OCI-LY3 (cell line): ENCODE results near the gene F12.

Experiments
- H2AFZ ChIP-seq: fragments of 200-600, 300-600 bp; shearing (Covaris generic); 2 replicates; pipeline ENCODE4 v1.6.0; 2014; ENCODE audit warnings: antibody characterized with exemption, low read depth, low read length
- H3K27ac ChIP-seq: fragments of 200-600, 300-600 bp; sonication (generic); 2 replicates; pipeline ENCODE4 v1.5.1; 2014; ENCODE audit warnings: mild to moderate bottlenecking, low read length, moderate library complexity, mixed read lengths
- H3K27me3 ChIP-seq: fragments of 200-600, 300-600 bp; sonication (generic); 2 replicates; pipeline ENCODE4 v1.6.1; 2014; ENCODE audit warnings: low read depth, low read length, mixed read lengths
- H3K36me3 ChIP-seq: fragments of 200-600, 300-600 bp; sonication (generic); replicated peaks from 2 replicates; pipeline ENCODE3; 2014; ENCODE audit warnings: low read depth, low read length, mixed read lengths
- H3K4me1 ChIP-seq: fragments of 300-600, 200-600 bp; sonication (generic); 2 replicates; pipeline ENCODE4 v1.6.1; 2014; ENCODE audit warnings: low read length, mixed read lengths
- H3K4me2 ChIP-seq: fragments of 200-600, 300-600 bp; sonication (generic); 2 replicates; pipeline ENCODE4 v1.6.1; 2014; ENCODE audit warnings: low read length, mixed read lengths
- H3K4me3 ChIP-seq: fragments of 300-600, 200-600 bp; sonication (generic); 2 replicates; pipeline ENCODE4 v1.5.1; 2014; ENCODE audit warnings: antibody characterized with exemption, mild to moderate bottlenecking, low read length, moderate library complexity
- H3K79me2 ChIP-seq: fragments of 300-600, 200-600 bp; shearing (Covaris generic); 2 replicates; pipeline ENCODE4 v1.6.1; 2014; ENCODE audit warnings: mild to moderate bottlenecking, low read length, mixed read lengths
- H3K9ac ChIP-seq: fragments of 300-600, 200-600 bp; shearing (Covaris generic); 2 replicates; pipeline ENCODE4 v1.6.0; 2014; ENCODE audit warnings: mild to moderate bottlenecking, low read length, moderate library complexity
- H3K9me3 ChIP-seq: fragments of 200-600, 300-600 bp; shearing (Covaris generic); 2 replicates; pipeline ENCODE4 v1.6.1; 2014; ENCODE audit warnings: low read length, mixed read lengths; ENCODE audit not compliant: insufficient read depth
- H4K20me1 ChIP-seq: fragments of 200-600, 300-600 bp; sonication (generic); 2 replicates; pipeline ENCODE4 v1.6.1; 2016; ENCODE audit warnings: low read length, mixed read lengths; ENCODE audit not compliant: insufficient read depth
- EZH2phosphoT487 ChIP-seq: fragments of 200-600 bp; shearing (Covaris generic); IDR thresholded peaks from 2 replicates; pipeline ENCODE4 v1.6.1; 2018; ENCODE audit warnings: antibody characterized with exemption, mixed run types, low read depth
- TF ChIP-seq, protein P1 (sequence below): fragments of 200-600, 300-600 bp; sonication (generic); IDR thresholded peaks from 2 replicates; pipeline ENCODE4 v1.5.1; 2014; ENCODE audit warnings: antibody characterized with exemption, low read length, low read depth

The F12 gene

GRCh38 chr5:177393990-177394389, 15.4 kb downstream of the F12 start:
- no peaks in the 10 kb centered on the region for H3K79me2 ChIP-seq
- peaks cover 10% of the 10 kb centered on the region; the same call in 1 of the 2 replicates for H3K27me3 ChIP-seq
- H3K4me2 ChIP-seq: no peak overlapping the region
- H3K9ac ChIP-seq: no peak overlapping the region
- H3K9me3 ChIP-seq: no peaks in the 10 kb centered on the region
- H2AFZ ChIP-seq: no peak overlapping the region
- TF ChIP-seq, protein P1, sequence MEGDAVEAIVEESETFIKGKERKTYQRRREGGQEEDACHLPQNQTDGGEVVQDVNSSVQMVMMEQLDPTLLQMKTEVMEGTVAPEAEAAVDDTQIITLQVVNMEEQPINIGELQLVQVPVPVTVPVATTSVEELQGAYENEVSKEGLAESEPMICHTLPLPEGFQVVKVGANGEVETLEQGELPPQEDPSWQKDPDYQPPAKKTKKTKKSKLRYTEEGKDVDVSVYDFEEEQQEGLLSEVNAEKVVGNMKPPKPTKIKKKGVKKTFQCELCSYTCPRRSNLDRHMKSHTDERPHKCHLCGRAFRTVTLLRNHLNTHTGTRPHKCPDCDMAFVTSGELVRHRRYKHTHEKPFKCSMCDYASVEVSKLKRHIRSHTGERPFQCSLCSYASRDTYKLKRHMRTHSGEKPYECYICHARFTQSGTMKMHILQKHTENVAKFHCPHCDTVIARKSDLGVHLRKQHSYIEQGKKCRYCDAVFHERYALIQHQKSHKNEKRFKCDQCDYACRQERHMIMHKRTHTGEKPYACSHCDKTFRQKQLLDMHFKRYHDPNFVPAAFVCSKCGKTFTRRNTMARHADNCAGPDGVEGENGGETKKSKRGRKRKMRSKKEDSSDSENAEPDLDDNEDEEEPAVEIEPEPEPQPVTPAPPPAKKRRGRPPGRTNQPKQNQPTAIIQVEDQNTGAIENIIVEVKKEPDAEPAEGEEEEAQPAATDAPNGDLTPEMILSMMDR: no peak
- TF ChIP-seq EZH2phosphoT487: no peak
- peaks cover 17% of the 10 kb centered on the region for H3K4me1 ChIP-seq
- no peak overlapping the region for H3K4me3 ChIP-seq
- H4K20me1 ChIP-seq: no peaks in the 10 kb centered on the region
- H3K36me3 ChIP-seq: no peaks in the 10 kb centered on the region
- H3K27ac ChIP-seq: no peak overlapping the region

- H2AFZ ChIP-seq: no peak overlapping the region
- H3K4me1 ChIP-seq: peaks cover 23% of the 10 kb centered on the region
- H3K27ac ChIP-seq: no peak overlapping the region
- no peaks in the 10 kb centered on the region for H3K79me2 ChIP-seq
- no peak overlapping the region for H3K9ac ChIP-seq
- H3K4me2 ChIP-seq: no peak overlapping the region
- no peak overlapping the region for H3K4me3 ChIP-seq
- H3K36me3 ChIP-seq: no peaks in the 10 kb centered on the region
- no peaks in the 10 kb centered on the region for H4K20me1 ChIP-seq
- no peaks in the 10 kb centered on the region for H3K9me3 ChIP-seq
- peaks cover 17% of the 10 kb centered on the region for H3K27me3 ChIP-seq
- TF ChIP-seq, protein P1: no peak
- TF ChIP-seq EZH2phosphoT487: no peak
These were observed 16.1 kb downstream of the F12 start for GRCh38 chr5:177393206-177393765.

- Histone ChIP-seq H3K79me2 (no peaks in the 10 kb centered on the region), H2AFZ (no peak overlapping the region), H3K9me3 (no peaks in the 10 kb centered on the region), H3K27me3 (peaks cover 22% of the 10 kb centered on the region), H3K4me2 (no peak overlapping the region), H3K4me3 (no peak overlapping the region), H3K36me3 (no peaks in the 10 kb centered on the region), H3K9ac (no peak overlapping the region), H3K27ac (no peak overlapping the region), H4K20me1 (no peaks in the 10 kb centered on the region), H3K4me1 (peaks cover 23% of the 10 kb centered on the region)
- TF ChIP-seq, protein P1: no peak
- no peak for TF ChIP-seq EZH2phosphoT487
These were observed 16.6 kb downstream of the F12 start for GRCh38 chr5:177392765-177393164.

GRCh38 chr5:177390363-177391300, 18.7 kb downstream of the F12 start:
- H3K4me3 ChIP-seq: peak overlapping the region; percentile 23
- peaks cover 35% of the 10 kb centered on the region for H3K27me3 ChIP-seq
- H3K27ac ChIP-seq: no peak overlapping the region
- H3K9me3 ChIP-seq: no peaks in the 10 kb centered on the region
- H2AFZ ChIP-seq: peak overlapping the region; percentile 24; the same call in 1 of the 2 replicates
- H3K9ac ChIP-seq: no peak overlapping the region
- peaks cover 23% of the 10 kb centered on the region for H3K4me1 ChIP-seq
- no peaks in the 10 kb centered on the region for H4K20me1 ChIP-seq
- H3K36me3 ChIP-seq: no peaks in the 10 kb centered on the region
- peak overlapping the region; percentile 58 for H3K4me2 ChIP-seq
- H3K79me2 ChIP-seq: no peaks in the 10 kb centered on the region
- no peak for TF ChIP-seq EZH2phosphoT487
- TF ChIP-seq, protein P1: peak; percentile 90
